Chondrocyte (in vitro differentiated cells): ENCODE data around the gene PTTG1. TPM values are rescaled to one million over a fixed set of nuclear protein-coding genes. Genes with fewer than 3 reads are reported as not detected.
A peak's percentile ranks its signal among the peaks of the same experiment; 100 is the strongest.

Experiments
- DNase-seq: peaks from one replicate; pipeline ENCODE4 v3.0.0; 2021; ENCODE audit warnings: mixed read lengths, low spot score
- H3K27ac Mint-ChIP-seq: one replicate; pipeline ENCODE4 v1.8.0; 2021; ENCODE audit warnings: mild to moderate bottlenecking, moderate library complexity, mixed read lengths; ENCODE audit not compliant: unreplicated experiment
- H3K27me3 Mint-ChIP-seq: 2 replicates; pipeline ENCODE4 v1.8.0; 2021; ENCODE audit warnings: low read depth, mixed read lengths
- H3K36me3 Mint-ChIP-seq: 2 replicates; pipeline ENCODE4 v1.8.0; 2021; ENCODE audit warnings: low read depth, mixed read lengths
- H3K4me1 Mint-ChIP-seq: 2 replicates; pipeline ENCODE4 v1.8.0; 2021; ENCODE audit warnings: low read depth, mild to moderate bottlenecking, mixed read lengths
- H3K4me3 Mint-ChIP-seq: one replicate; pipeline ENCODE4 v1.8.0; 2021; ENCODE audit warnings: mild to moderate bottlenecking, moderate library complexity, mixed read lengths; ENCODE audit not compliant: unreplicated experiment
- H3K9me3 Mint-ChIP-seq: 2 replicates; pipeline ENCODE4 v1.8.0; 2021; ENCODE audit warnings: low read depth, mixed read lengths
- total RNA-seq: library from RNA; stranded (reverse); gene quantifications from 3 replicates; pipeline ENCODE4 v1.2.1, GENCODE V29; 2021
- TF ChIP-seq, protein P1 (sequence below): fragments of 200-600 bp; sonication (generic); IDR thresholded peaks from 2 replicates; pipeline ENCODE4 v1.5.0; 2021; ENCODE audit warnings: antibody characterized with exemption, mild to moderate bottlenecking, moderate library complexity

Gene PTTG1
- total RNA-seq, 1 donor from 2014 or later, result 15.5 TPM

DNA sequence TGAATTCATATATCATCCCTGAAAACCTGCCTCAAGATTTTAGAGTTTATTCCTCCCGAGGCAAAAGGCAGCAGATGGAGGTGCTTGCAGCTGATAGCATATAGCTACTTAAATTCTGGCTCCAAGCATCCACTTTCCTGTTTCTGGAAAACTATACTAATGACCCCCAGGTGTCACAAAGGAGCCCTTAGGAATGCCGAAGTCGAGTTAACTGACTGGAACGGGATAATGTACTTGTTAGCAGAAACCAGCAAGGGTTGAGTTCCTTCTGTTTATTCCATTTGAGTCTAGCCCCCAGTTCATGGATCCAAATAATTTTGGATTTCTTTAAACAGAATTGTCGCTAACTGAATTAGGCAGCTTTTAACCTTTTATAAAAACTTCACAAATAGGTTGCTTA, 44.5 kb downstream of the PTTG1 start:
- Mint-ChIP-seq H3K9me3 (no peaks in the 10 kb centered on the region), H3K27me3 (no peaks in the 10 kb centered on the region), H3K36me3 (no peaks in the 10 kb centered on the region), H3K27ac (no peak overlapping the region), H3K4me3 (no peak overlapping the region), H3K4me1 (peaks cover 16% of the 10 kb centered on the region)
- no peak for DNase-seq
- TF ChIP-seq, protein P1, sequence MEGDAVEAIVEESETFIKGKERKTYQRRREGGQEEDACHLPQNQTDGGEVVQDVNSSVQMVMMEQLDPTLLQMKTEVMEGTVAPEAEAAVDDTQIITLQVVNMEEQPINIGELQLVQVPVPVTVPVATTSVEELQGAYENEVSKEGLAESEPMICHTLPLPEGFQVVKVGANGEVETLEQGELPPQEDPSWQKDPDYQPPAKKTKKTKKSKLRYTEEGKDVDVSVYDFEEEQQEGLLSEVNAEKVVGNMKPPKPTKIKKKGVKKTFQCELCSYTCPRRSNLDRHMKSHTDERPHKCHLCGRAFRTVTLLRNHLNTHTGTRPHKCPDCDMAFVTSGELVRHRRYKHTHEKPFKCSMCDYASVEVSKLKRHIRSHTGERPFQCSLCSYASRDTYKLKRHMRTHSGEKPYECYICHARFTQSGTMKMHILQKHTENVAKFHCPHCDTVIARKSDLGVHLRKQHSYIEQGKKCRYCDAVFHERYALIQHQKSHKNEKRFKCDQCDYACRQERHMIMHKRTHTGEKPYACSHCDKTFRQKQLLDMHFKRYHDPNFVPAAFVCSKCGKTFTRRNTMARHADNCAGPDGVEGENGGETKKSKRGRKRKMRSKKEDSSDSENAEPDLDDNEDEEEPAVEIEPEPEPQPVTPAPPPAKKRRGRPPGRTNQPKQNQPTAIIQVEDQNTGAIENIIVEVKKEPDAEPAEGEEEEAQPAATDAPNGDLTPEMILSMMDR, result no peak

DNA sequence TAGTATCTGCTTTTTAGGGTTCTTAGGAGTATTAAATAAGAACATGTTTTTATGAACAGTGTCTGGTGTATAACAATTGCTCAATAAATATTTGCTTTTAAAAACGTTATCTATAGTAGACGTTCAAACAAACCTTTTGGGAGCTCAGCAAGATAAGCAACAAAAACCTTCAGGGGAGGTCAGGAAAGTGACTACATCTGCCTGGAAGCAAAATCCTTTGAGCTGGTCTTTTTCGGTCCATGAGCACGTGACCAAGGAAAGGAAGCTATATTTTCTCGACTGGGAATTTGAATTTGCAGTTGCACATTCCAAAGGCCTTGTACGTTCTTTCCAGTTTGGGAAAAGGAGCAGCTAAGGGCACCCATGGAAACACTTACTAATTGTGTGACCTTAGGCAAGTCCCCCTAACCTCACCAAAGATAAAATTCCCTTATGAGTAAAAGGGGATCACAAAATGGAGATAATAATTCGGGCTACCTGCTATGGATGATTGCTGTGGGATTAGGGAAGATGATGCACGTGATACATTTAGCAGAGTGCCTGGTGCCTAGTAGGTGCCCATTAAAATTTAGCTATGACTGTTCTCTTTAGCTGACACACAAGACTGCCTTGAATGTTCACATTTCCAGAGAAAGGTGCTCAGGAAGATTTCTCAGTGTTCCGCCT, 45.4 kb downstream of the PTTG1 start:
- H3K4me1 Mint-ChIP-seq, result peaks cover 16% of the 10 kb centered on the region

DNA sequence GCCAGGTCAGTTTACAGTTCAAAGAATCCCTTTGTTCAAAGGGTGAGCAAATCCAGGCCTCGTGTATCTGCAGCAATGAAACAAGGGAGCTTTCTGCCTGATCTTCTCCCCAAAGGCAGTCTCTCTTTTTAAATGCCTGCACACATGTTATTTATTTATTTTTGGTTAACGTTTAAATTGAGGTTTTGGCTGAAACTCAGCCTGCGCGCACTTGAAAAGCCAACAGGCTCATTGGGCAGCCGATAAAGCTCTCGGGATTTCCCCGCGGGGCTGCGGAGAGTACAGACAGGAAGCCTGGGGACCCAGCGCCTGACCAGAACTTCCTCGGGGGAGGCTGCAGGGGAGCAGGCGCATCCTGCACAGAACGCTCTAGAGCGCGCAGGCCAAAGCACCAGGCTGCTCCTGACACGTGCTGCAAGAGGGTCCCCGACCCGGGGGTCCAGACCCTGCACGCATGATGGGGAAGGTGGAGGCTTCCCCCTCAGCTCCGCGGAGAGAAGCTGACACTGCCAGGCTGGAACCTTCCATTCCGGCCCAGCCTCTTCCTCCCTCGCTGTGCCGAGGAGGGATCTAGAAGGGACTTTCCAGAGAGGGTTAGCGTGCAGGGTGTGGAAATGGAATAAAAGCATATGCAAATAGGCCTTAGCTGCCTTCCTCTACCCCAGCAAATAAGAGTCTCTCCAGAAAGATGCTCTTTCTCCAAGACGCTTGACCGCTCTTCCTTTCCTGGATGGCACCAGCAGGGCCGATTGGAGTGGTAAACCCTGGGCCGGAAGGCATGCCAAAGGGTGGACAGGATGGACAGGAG, 46.1 kb downstream of the PTTG1 start:
- H3K4me1 Mint-ChIP-seq, result peaks cover 16% of the 10 kb centered on the region
- DNase-seq, result no peak
- TF ChIP-seq, protein P1, result no peak
- no peaks in the 10 kb centered on the region for H3K27me3 Mint-ChIP-seq
- peak overlapping the region; percentile 40 for H3K4me3 Mint-ChIP-seq
- H3K36me3 Mint-ChIP-seq, result no peaks in the 10 kb centered on the region
- no peaks in the 10 kb centered on the region for H3K9me3 Mint-ChIP-seq
- no peak overlapping the region for H3K27ac Mint-ChIP-seq

More for the DNA sequence above, 45.4 kb downstream of the PTTG1 start:
- TF ChIP-seq, protein P1, result no peak
- H3K9me3 Mint-ChIP-seq, result no peaks in the 10 kb centered on the region
- no peaks in the 10 kb centered on the region for H3K27me3 Mint-ChIP-seq
- DNase-seq, result no peak
- no peak overlapping the region for H3K4me3 Mint-ChIP-seq
- H3K27ac Mint-ChIP-seq, result no peak overlapping the region
- H3K36me3 Mint-ChIP-seq, result no peaks in the 10 kb centered on the region

DNA sequence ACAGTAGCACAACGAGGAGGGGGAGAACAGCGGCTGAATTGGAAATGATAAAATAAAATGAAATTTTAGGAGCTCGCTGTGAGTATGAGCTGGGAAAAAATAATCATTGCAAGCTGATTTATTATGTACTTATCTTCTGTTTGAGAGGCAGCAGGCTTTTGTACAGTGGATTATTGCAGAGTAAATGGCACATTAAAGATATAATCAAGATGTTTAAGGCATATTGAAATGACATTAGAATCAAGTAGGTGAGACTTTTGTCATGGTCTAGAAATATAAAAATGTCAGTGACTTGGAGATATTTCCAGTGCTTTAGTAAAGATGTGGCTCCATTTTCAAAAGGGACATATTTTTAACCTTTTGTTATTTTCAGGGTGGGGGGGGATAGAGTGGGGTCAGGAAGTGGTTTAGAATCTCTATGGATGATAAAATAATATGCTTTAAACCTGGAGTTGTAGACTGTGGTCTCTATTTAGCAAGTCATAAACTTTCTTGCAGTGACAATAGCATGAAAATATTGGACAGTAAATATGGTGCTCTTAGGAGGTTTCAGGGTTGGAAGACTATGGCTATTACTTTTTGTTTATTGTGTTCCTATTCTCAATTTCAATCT, 46.8 kb downstream of the PTTG1 start:
- H3K27ac Mint-ChIP-seq, result no peak overlapping the region
- TF ChIP-seq, protein P1, result no peak
- peaks cover 15% of the 10 kb centered on the region for H3K4me1 Mint-ChIP-seq
- no peak overlapping the region for H3K4me3 Mint-ChIP-seq
- no peaks in the 10 kb centered on the region for H3K27me3 Mint-ChIP-seq
- no peak for DNase-seq
- H3K9me3 Mint-ChIP-seq, result no peaks in the 10 kb centered on the region
- no peaks in the 10 kb centered on the region for H3K36me3 Mint-ChIP-seq
